SK-N-SH treated with all-trans-retinoic acid at 6 μM for 48 hours (cell line): ENCODE data around the gene LRRC7.

Experiments
- ARNTL ChIP-seq: fragments of 450-650 bp; formaldehyde crosslinking; IDR thresholded peaks from 2 replicates; pipeline ENCODE4 v1.5.0; 2020; ENCODE audit warnings: low read depth, mild to moderate bottlenecking, moderate library complexity, borderline replicate concordance
- CSDC2 ChIP-seq: fragments of 250-450 bp; sonication (Bioruptor Pico); IDR thresholded peaks from 2 replicates; pipeline ENCODE4 v1.5.0; 2020; ENCODE audit warnings: mild to moderate bottlenecking, moderate library complexity
- ESRRG ChIP-seq: fragments of 250-450 bp; sonication (Bioruptor Pico); IDR thresholded peaks from 2 replicates; pipeline ENCODE4 v1.6.1; 2021; ENCODE audit warnings: mild to moderate bottlenecking
- GLIS3 ChIP-seq: fragments of 250-450 bp; sonication (Bioruptor Pico); IDR thresholded peaks from 2 replicates; pipeline ENCODE4 v1.5.0; 2020; ENCODE audit warnings: mild to moderate bottlenecking, moderate library complexity
- ISL1 ChIP-seq: fragments of 250-450 bp; sonication (Bioruptor Pico); IDR thresholded peaks from 2 replicates; pipeline ENCODE4 v2.1.2; 2022; ENCODE audit warnings: mild to moderate bottlenecking, moderate library complexity
- PATZ1 ChIP-seq: fragments of 250-450 bp; sonication (Bioruptor Pico); IDR thresholded peaks from 2 replicates; pipeline ENCODE4 v1.8.0; 2020; ENCODE audit warnings: mild to moderate bottlenecking, moderate library complexity, borderline replicate concordance
- POU6F1 ChIP-seq: fragments of 250-450 bp; sonication (Bioruptor Pico); IDR thresholded peaks from 2 replicates; pipeline ENCODE4 v1.8.0; 2021; ENCODE audit warnings: low read depth, mild to moderate bottlenecking, moderate library complexity, borderline replicate concordance
- PPARA ChIP-seq: fragments of 250-450 bp; sonication (Bioruptor Pico); IDR thresholded peaks from 2 replicates; pipeline ENCODE4 v1.5.0; 2020; ENCODE audit warnings: mild to moderate bottlenecking, borderline replicate concordance
- TCF4 ChIP-seq: fragments of 250-450 bp; sonication (Bioruptor Pico); IDR thresholded peaks from 2 replicates; pipeline ENCODE4 v1.8.0; 2021; ENCODE audit warnings: mild to moderate bottlenecking, moderate library complexity, borderline replicate concordance
- ZNF70 ChIP-seq: fragments of 450-650 bp; formaldehyde crosslinking; IDR thresholded peaks from 2 replicates; pipeline ENCODE4 v1.5.0; 2020; ENCODE audit warnings: mild to moderate bottlenecking, moderate library complexity
- TF ChIP-seq, protein P1 (sequence below): fragments of 250-450 bp; sonication (Bioruptor Pico); IDR thresholded peaks from 2 replicates; pipeline ENCODE4 v1.5.1; 2020; ENCODE audit warnings: low read depth, mild to moderate bottlenecking, moderate library complexity

DNA sequence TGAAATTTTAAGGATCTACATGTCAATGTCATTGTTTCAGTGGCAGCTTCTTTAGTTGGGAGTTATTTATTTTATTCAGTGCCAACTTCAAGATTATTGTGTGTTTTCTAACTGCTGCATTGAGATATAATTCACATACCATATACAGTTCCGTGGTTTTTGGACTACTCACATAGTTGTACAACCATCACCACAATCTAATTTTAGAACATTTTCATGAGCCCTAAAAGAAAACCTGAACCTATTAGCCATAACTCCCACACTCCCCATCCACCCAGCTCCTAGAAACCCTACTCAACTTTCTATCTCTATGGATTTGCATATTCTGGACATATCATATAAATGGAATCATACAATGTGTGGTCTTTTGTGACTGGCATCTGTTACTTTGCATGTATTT lies 417.7 kb downstream of the LRRC7 start:
- TF ChIP-seq ESRRG (CRISPR knock-in tag) (no peak), ZNF70 (CRISPR knock-in tag) (no peak), GLIS3 (CRISPR knock-in tag) (no peak), TCF4 (CRISPR knock-in tag) (no peak), ARNTL (CRISPR knock-in tag) (no peak), POU6F1 (CRISPR knock-in tag) (no peak), PPARA (CRISPR knock-in tag) (no peak), PATZ1 (CRISPR knock-in tag) (no peak), CSDC2 (no peak), ISL1 (no peak)
- TF ChIP-seq, protein P1, sequence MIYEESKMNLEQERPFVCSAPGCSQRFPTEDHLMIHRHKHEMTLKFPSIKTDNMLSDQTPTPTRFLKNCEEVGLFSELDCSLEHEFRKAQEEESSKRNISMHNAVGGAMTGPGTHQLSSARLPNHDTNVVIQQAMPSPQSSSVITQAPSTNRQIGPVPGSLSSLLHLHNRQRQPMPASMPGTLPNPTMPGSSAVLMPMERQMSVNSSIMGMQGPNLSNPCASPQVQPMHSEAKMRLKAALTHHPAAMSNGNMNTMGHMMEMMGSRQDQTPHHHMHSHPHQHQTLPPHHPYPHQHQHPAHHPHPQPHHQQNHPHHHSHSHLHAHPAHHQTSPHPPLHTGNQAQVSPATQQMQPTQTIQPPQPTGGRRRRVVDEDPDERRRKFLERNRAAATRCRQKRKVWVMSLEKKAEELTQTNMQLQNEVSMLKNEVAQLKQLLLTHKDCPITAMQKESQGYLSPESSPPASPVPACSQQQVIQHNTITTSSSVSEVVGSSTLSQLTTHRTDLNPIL (CRISPR knock-in tag): no peak
